ENCODE measurements around the gene HEATR5A.
"Not testable (repeated sequence)": the region's sequence is repeated elsewhere in the genome, so short reads cannot be mapped to it uniquely, and the experiment has no call there.

HEATR5A gene

GRCh38 chr14:31278883-31279282 lies 141.5 kb downstream of the HEATR5A start:
- DNase-seq, result no peak

GRCh38 chr14:31277085-31277484 lies 143.3 kb downstream of the HEATR5A start:
- DNase-seq, result no peak

GRCh38 chr14:31276417-31276816 lies 143.9 kb downstream of the HEATR5A start:
- DNase-seq, result not testable (repeated sequence)

GRCh38 chr14:31275731-31276130 lies 144.6 kb downstream of the HEATR5A start:
- DNase-seq, result no peak

- no peak for DNase-seq
Observed at GRCh38 chr14:31271648-31272047, 148.7 kb downstream of the HEATR5A start.

GRCh38 chr14:31270196-31270772 lies 150.1 kb downstream of the HEATR5A start:
- no peak for DNase-seq

- DNase-seq, result no peak
Observed at GRCh38 chr14:31269634-31270195, 150.6 kb downstream of the HEATR5A start.

GRCh38 chr14:31268216-31268615 lies 152.1 kb downstream of the HEATR5A start:
- DNase-seq, result no peak

GRCh38 chr14:31266437-31267331 lies 153.7 kb downstream of the HEATR5A start:
- DNase-seq, result no peak

GRCh38 chr14:31265701-31266398 lies 154.5 kb downstream of the HEATR5A start:
- no peak for DNase-seq

- no peak for DNase-seq
Observed at GRCh38 chr14:31263485-31264133, 156.7 kb downstream of the HEATR5A start.

- no peak for DNase-seq
Observed at GRCh38 chr14:31261859-31262731, 158.3 kb downstream of the HEATR5A start.

- no peak for DNase-seq
Observed at GRCh38 chr14:31261523-31261858, 158.9 kb downstream of the HEATR5A start.

- DNase-seq, result not testable (repeated sequence)
Observed at GRCh38 chr14:31259040-31259435, 161.3 kb downstream of the HEATR5A start.

- no peak for DNase-seq
Observed at GRCh38 chr14:31258427-31259039, 161.8 kb downstream of the HEATR5A start.

- DNase-seq, result not testable (repeated sequence)
Observed at GRCh38 chr14:31257554-31258426, 162.6 kb downstream of the HEATR5A start.

GRCh38 chr14:31257244-31257553 lies 163.2 kb downstream of the HEATR5A start:
- no peak for DNase-seq

GRCh38 chr14:31256534-31257243 lies 163.7 kb downstream of the HEATR5A start:
- no peak for DNase-seq

GRCh38 chr14:31255918-31256317 lies 164.4 kb downstream of the HEATR5A start:
- not testable (repeated sequence) for DNase-seq

- DNase-seq, result no peak
Observed at GRCh38 chr14:31255286-31255685, 165.1 kb downstream of the HEATR5A start.
